DOHH2 (cell line): ENCODE data around the gene S1PR2.

Experiments used
- CTCF ChIP-seq: fragments of 200-600 bp; sonication (generic); IDR thresholded peaks from one replicate; pipeline ENCODE4 v1.5.1; 2014; ENCODE audit warnings: antibody characterized with exemption, mild to moderate bottlenecking, low read depth, low read length; ENCODE audit not compliant: poor library complexity, severe bottlenecking
- EZH2phosphoT487 ChIP-seq: fragments of 200-600 bp; sonication (generic); IDR thresholded peaks from 2 replicates; pipeline ENCODE4 v1.6.1; 2017; ENCODE audit warnings: borderline replicate concordance, mild to moderate bottlenecking, antibody characterized with exemption, low read length, moderate library complexity, mixed read lengths

- TF ChIP-seq CTCF, result no peak
- no peak for TF ChIP-seq EZH2phosphoT487
These were observed 43.5 kb upstream of the S1PR2 start for GRCh38 chr19:10274589-10274988.
